Suppressor macrophage treated with lipopolysaccharide for 4 hours (primary cell): Measurements from ENCODE around the gene PLPPR1.
"Not testable (repeated sequence)": the region's sequence is repeated elsewhere in the genome, so short reads cannot be mapped to it uniquely, and the experiment has no call there.

ENCODE experiments used
- DNase-seq: peaks from one replicate; pipeline ENCODE4 v3.0.0-alpha.2; 2020

The PLPPR1 gene

GRCh38 chr9:101028346-101029314 is at the start of gene PLPPR1:
Gene PLPPR1, plus strand, starts transcription at chr9:101028727.
- no peak for DNase-seq

GRCh38 chr9:100989731-100990130 is 38.8 kb upstream of the PLPPR1 start:
- DNase-seq = no peak

GRCh38 chr9:100990605-100991381 is 37.7 kb upstream of the PLPPR1 start:
- no peak for DNase-seq

- no peak for DNase-seq
Observed at GRCh38 chr9:100992632-100993031, 35.9 kb upstream of the PLPPR1 start.

GRCh38 chr9:100999906-101000544 is 28.5 kb upstream of the PLPPR1 start:
- DNase-seq = no peak

- DNase-seq = no peak
Observed at GRCh38 chr9:101005246-101005645, 23.3 kb upstream of the PLPPR1 start.

GRCh38 chr9:101014566-101014965 is 14.0 kb upstream of the PLPPR1 start:
- no peak for DNase-seq

GRCh38 chr9:101018467-101018866 is 10.1 kb upstream of the PLPPR1 start:
- DNase-seq = no peak

GRCh38 chr9:101022704-101023103 is 5.8 kb upstream of the PLPPR1 start:
- DNase-seq = no peak

GRCh38 chr9:101025940-101026339 is 2.6 kb upstream of the PLPPR1 start:
- no peak for DNase-seq

- no peak for DNase-seq
Observed at GRCh38 chr9:101026824-101027223, 1.7 kb upstream of the PLPPR1 start.

GRCh38 chr9:101027236-101027635 is 1.3 kb upstream of the PLPPR1 start:
- no peak for DNase-seq

GRCh38 chr9:101027733-101028345 is 688 bp upstream of the PLPPR1 start:
- DNase-seq = no peak

GRCh38 chr9:101029315-101030085 is 973 bp downstream of the PLPPR1 start:
- no peak for DNase-seq

- no peak for DNase-seq
Observed at GRCh38 chr9:101030086-101030391, 1.5 kb downstream of the PLPPR1 start.

GRCh38 chr9:101032426-101032825 is 3.9 kb downstream of the PLPPR1 start:
- DNase-seq = no peak

GRCh38 chr9:101034222-101034621 is 5.7 kb downstream of the PLPPR1 start:
- DNase-seq = no peak

- no peak for DNase-seq
Observed at GRCh38 chr9:101035098-101035497, 6.6 kb downstream of the PLPPR1 start.

GRCh38 chr9:101037430-101037829 is 8.9 kb downstream of the PLPPR1 start:
- DNase-seq = no peak

- DNase-seq = no peak
Observed at GRCh38 chr9:101038488-101038887, 10.0 kb downstream of the PLPPR1 start.

- not testable (repeated sequence) for DNase-seq
Observed at GRCh38 chr9:101039581-101039980, 11.1 kb downstream of the PLPPR1 start.

GRCh38 chr9:101047848-101048397 is 19.4 kb downstream of the PLPPR1 start:
- no peak for DNase-seq
